OCI-LY7 (cell line): ENCODE measurements around the gene PRIMPOL. TPM values are rescaled to one million over a fixed set of nuclear protein-coding genes. Genes with fewer than 3 reads are reported as not detected.

Source experiments
- BruUV-seq: library from RNA; stranded (reverse); fragments of 400-500 nt; replicated peaks from 2 replicates; lab custom pipeline; 2021; lab: Mats Ljungman, UMichigan
- CTCF ChIA-PET: fragments of 300-600 bp; sonication (Branson Sonifier 250); formaldehyde crosslinking; loops from one replicate; lab custom pipeline; 2022; ENCODE audit warnings: antibody characterized with exemption; ENCODE audit not compliant: unreplicated experiment; lab: Charles Lee
- POLR2A ChIA-PET: fragments of 300-600 bp; sonication (Branson Sonifier 250); formaldehyde crosslinking; loops from one replicate; lab custom pipeline; 2022; ENCODE audit warnings: antibody characterized with exemption; lab: Charles Lee
- DNase-seq: peaks from one replicate; pipeline ENCODE4 v3.0.0-alpha.2; 2015; ENCODE audit warnings: low spot score
- H2AFZ ChIP-seq: fragments of 200-600 bp; sonication (generic), shearing (Covaris generic); 2 replicates; pipeline ENCODE4 v1.6.1; 2014; ENCODE audit warnings: mild to moderate bottlenecking, antibody characterized with exemption, low read length, moderate library complexity
- H3K27ac ChIP-seq: fragments of 200-600 bp; sonication (generic); 2 replicates; pipeline ENCODE4 v1.5.1; 2014; ENCODE audit warnings: mixed run types, low read depth, mild to moderate bottlenecking, moderate library complexity, low read length, inconsistent platforms; ENCODE audit not compliant: poor library complexity, severe bottlenecking
- H3K36me3 ChIP-seq: fragments of 200-600 bp; sonication (generic); 2 replicates; pipeline ENCODE4 v1.6.1; 2014; ENCODE audit warnings: mild to moderate bottlenecking, antibody characterized with exemption, low read length, moderate library complexity, mixed read lengths; ENCODE audit not compliant: insufficient read depth
- H3K4me1 ChIP-seq: fragments of 200-600 bp; sonication (generic); 2 replicates; pipeline ENCODE4 v1.5.1; 2014; ENCODE audit warnings: mild to moderate bottlenecking, low read length; ENCODE audit not compliant: insufficient read depth, poor library complexity, severe bottlenecking
- H3K4me2 ChIP-seq: fragments of 200-600 bp; sonication (generic); 2 replicates; pipeline ENCODE4 v1.6.1; 2014; ENCODE audit warnings: mild to moderate bottlenecking, low read length
- H3K4me3 ChIP-seq: fragments of 200-600 bp; sonication (generic); 2 replicates; pipeline ENCODE4 v1.5.1; 2014; ENCODE audit warnings: mild to moderate bottlenecking, low read depth, low read length; ENCODE audit not compliant: poor library complexity, severe bottlenecking
- H3K79me2 ChIP-seq: fragments of 200-600 bp; sonication (generic); 2 replicates; pipeline ENCODE4 v1.6.1; 2016; ENCODE audit warnings: low read depth, mild to moderate bottlenecking, low read length, moderate library complexity, mixed read lengths; ENCODE audit not compliant: insufficient read depth
- H3K9me2 ChIP-seq: fragments of 200-600 bp; sonication (generic); 2 replicates; pipeline ENCODE4 v1.6.1; 2016; ENCODE audit warnings: mild to moderate bottlenecking, low read length, mixed read lengths; ENCODE audit not compliant: insufficient read depth
- H3K9me3 ChIP-seq: fragments of 200-600 bp; sonication (generic); 2 replicates; pipeline ENCODE4 v1.6.1; 2014; ENCODE audit warnings: mild to moderate bottlenecking, mixed run types, low read length, mixed read lengths
- H4K20me1 ChIP-seq: fragments of 200-600 bp; sonication (generic); 2 replicates; pipeline ENCODE4 v1.6.1; 2014; ENCODE audit warnings: mild to moderate bottlenecking, antibody characterized with exemption, low read length, moderate library complexity, mixed read lengths; ENCODE audit not compliant: insufficient read depth
- EZH2phosphoT487 ChIP-seq: fragments of 200-600 bp; sonication (generic); IDR thresholded peaks from 2 replicates; pipeline ENCODE4 v1.6.1; 2018; ENCODE audit warnings: low read depth, borderline replicate concordance, mild to moderate bottlenecking, mixed run types, antibody characterized with exemption, low read length, moderate library complexity, mixed read lengths
- intact Hi-C: fragments of 100-400 bp; cut with micrococcal nuclease; formaldehyde crosslinking; loops from one replicate; pipeline ENCODE4 v1.10.0; 2022; ENCODE audit not compliant: unreplicated experiment
- total RNA-seq, 2 experiments: library from RNA; depleted of rRNA in 1 of 2; stranded (reverse); fragments of >200 nt in 1 of 2; shearing (Covaris generic) in 1 of 2; gene quantifications; 2 replicates each; pipeline ENCODE4 v1.2.3, GENCODE V29; 2014 to 2022
- TF ChIP-seq, protein P1 (sequence below): fragments of 200-600 bp; sonication (generic); conservative IDR thresholded peaks from 2 replicates; pipeline ENCODE4 v1.5.1; 2014; ENCODE audit warnings: mild to moderate bottlenecking, antibody characterized with exemption, low read length, moderate library complexity, mixed read lengths

PRIMPOL gene
- total RNA-seq, 2 experiments from 2014 or later: 8.8 to 23.4 TPM

DNA sequence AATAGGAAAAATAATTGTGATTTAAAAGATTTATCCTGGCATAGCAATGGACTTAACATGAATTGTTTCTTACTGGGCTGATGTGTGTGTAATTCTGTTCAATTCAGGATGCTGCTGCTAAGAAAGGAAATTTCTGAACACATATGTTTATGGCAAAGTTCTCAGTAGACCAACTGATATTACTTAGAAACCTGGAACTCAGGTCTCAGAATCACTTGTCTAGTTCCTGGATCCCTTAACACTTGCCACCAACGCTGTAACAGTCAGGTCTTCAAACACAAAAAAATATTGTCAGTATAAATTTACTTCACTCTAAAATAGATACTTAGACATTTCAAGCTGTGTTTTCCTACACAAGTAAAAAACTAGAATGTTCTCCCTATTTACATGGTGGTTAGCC is 5.8 kb upstream of the PRIMPOL start:
- TF ChIP-seq, protein P1, sequence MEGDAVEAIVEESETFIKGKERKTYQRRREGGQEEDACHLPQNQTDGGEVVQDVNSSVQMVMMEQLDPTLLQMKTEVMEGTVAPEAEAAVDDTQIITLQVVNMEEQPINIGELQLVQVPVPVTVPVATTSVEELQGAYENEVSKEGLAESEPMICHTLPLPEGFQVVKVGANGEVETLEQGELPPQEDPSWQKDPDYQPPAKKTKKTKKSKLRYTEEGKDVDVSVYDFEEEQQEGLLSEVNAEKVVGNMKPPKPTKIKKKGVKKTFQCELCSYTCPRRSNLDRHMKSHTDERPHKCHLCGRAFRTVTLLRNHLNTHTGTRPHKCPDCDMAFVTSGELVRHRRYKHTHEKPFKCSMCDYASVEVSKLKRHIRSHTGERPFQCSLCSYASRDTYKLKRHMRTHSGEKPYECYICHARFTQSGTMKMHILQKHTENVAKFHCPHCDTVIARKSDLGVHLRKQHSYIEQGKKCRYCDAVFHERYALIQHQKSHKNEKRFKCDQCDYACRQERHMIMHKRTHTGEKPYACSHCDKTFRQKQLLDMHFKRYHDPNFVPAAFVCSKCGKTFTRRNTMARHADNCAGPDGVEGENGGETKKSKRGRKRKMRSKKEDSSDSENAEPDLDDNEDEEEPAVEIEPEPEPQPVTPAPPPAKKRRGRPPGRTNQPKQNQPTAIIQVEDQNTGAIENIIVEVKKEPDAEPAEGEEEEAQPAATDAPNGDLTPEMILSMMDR: no peak
- no peak for TF ChIP-seq EZH2phosphoT487
- DNase-seq: no peak
- ChIA-PET CTCF (no interaction called here), POLR2A (interaction anchor here (1.3 kb wide), 1 partner anchor 108 kb away, joined by 3 read pairs; no protein-coding TSS in a partner anchor)
- no TSS peak for BruUV-seq
- H3K4me3 ChIP-seq: no peak overlapping the region
- H3K9me2 ChIP-seq: no peaks in the 10 kb centered on the region
- no peaks in the 10 kb centered on the region for H3K9me3 ChIP-seq
- H4K20me1 ChIP-seq: peaks cover 17% of the 10 kb centered on the region
- intact Hi-C loops: loop anchor here (10.0 kb wide), 1 partner anchor 1199 kb away; the partner anchor contains the start of gene CDKN2AIP
- no peak overlapping the region for H3K27ac ChIP-seq
- H3K79me2 ChIP-seq: peaks cover 93% of the 10 kb centered on the region
- no peak overlapping the region for H2AFZ ChIP-seq
- H3K4me2 ChIP-seq: no peak overlapping the region
- H3K4me1 ChIP-seq: peaks cover 44% of the 10 kb centered on the region
- peaks cover 88% of the 10 kb centered on the region for H3K36me3 ChIP-seq

DNA sequence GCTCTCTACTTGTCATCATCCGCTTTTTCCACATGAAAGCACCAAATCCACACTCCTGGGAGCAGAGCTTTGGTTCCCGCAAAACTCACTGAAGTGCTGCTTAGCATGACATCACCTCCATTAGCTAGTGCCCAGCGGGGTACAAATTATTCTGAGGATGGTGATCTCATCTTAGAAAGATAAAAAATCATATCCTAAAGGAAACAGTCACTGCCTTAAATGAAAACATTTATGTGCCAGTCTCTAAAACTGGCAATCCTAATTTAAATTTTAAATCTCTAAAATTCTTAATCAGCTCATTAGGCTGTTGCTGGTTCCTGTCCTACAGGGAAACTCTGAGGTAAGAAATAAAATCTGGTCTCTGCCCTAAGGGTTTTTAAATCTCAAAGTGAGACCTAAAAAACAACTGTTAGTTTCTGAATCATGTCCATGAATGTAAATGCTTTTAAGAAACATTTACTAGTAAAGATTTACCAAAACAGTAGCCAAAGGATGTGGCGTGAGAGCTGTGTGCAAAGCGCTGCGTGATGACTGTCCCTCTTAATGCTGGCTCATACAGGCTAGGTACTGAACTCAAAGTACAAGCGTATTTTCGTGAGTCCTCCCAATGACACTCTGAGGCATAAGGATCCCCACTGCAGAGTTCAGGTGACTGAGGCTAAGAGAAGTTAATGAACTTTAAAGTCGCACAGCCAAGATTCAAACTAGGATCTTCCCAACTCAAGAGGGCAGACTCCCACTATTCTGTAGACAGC is 4.8 kb upstream of the PRIMPOL start:
- Histone ChIP-seq H3K4me1 (peaks cover 44% of the 10 kb centered on the region), H2AFZ (no peak overlapping the region), H3K27ac (no peak overlapping the region), H3K9me2 (no peaks in the 10 kb centered on the region), H3K36me3 (peaks cover 78% of the 10 kb centered on the region), H4K20me1 (peaks cover 17% of the 10 kb centered on the region), H3K4me2 (peak overlapping the region; percentile 81; the same call in 1 of the 2 replicates), H3K79me2 (peaks cover 89% of the 10 kb centered on the region), H3K9me3 (no peaks in the 10 kb centered on the region), H3K4me3 (no peak overlapping the region)
- TF ChIP-seq, protein P1: no peak
- no peak for TF ChIP-seq EZH2phosphoT487
- CTCF ChIA-PET: no interaction called here
- intact Hi-C loops: loop anchor here (5.0 to 10.0 kb wide), 2 partner anchors 1200 to 1548 kb away; partner anchors contain the start of genes CDKN2AIP and CYP4V2
- POLR2A ChIA-PET: interaction anchor here (0.6 to 0.8 kb wide), 4 partner anchors 9 to 393 kb away, joined by 3 to 4 read pairs (median 3); no protein-coding TSS in a partner anchor
- DNase-seq: no peak
- no TSS peak for BruUV-seq
